GM18519 (cell line): ENCODE data around the gene SUDS3.
"Not testable (repeated sequence)": the region's sequence is repeated elsewhere in the genome, so short reads cannot be mapped to it uniquely, and the experiment has no call there.

ENCODE experiments used
- ATAC-seq: cut with Tn5 transposase; IDR thresholded peaks from one replicate; pipeline ENCODE4 v1.9.1; 2021; ENCODE audit warnings: mild to moderate bottlenecking, moderate library complexity; ENCODE audit not compliant: unreplicated experiment, low FRiP score

The SUDS3 gene, protein sequence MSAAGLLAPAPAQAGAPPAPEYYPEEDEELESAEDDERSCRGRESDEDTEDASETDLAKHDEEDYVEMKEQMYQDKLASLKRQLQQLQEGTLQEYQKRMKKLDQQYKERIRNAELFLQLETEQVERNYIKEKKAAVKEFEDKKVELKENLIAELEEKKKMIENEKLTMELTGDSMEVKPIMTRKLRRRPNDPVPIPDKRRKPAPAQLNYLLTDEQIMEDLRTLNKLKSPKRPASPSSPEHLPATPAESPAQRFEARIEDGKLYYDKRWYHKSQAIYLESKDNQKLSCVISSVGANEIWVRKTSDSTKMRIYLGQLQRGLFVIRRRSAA

DNA sequence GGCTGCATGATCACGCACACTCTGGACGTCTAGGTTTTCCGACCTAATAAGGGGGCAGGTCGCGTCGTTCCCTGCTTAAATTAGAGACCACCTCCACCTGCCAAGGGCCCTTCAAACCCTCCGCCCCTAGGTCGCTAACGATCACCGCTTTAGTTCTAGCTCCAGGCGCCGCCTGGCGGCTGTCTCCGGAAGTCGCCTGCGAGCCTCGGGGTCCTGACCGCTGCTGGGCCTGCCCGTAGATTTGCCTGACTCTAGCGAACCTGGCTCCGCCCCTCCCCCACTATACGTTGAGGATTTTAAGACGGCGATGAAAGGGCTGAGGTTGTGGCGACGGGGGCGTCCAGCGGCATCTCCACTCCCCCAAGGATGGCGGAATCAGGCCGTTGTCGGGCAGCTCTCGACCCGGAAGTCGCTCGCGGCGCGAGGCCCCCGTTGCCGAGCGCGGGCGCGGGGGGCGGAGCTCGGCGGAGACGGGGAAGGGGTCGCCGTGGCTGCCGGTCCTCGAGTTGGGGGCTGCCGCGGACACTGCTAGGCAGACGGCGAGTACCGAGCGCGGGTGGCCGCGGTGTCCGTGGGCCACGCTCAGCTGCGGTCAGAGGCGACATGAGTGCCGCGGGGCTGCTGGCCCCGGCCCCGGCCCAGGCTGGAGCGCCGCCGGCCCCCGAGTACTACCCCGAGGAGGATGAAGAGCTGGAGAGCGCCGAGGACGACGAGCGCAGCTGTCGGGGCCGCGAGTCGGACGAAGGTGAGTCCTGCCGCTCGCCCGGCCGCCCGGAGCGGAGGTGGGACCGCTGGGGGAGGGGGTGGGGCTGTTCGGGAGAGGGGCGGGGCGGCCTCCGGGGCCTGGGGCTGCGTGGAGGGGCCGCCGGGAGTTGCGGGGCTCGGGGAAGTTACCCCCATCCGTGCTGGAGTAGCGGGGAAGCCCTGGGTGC lies at the start of gene SUDS3:
Gene SUDS3 (plus strand): TSS at position 467 of the 932 bp plus-strand sequence. CDS start 137 bp downstream, at position 604.
- no peak for ATAC-seq

DNA sequence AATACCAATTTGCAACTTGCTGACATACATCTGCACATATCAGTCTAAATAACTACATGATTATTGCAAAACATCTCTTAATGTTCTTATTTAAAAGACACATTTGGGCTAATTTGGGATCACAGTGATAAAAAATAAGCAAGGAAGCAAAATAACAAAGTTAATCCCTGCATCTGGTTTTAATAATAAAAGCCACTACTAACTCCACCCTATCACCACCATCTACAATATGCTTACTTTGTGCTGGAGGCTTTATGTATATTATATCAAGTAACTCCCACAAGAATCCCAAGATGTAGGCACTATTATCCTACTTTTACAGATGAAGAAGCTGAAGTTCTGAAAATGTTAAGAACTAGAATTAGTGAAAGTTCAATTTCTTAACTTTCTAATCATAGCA lies 49.4 kb upstream of the SUDS3 start:
- ATAC-seq: no peak

DNA sequence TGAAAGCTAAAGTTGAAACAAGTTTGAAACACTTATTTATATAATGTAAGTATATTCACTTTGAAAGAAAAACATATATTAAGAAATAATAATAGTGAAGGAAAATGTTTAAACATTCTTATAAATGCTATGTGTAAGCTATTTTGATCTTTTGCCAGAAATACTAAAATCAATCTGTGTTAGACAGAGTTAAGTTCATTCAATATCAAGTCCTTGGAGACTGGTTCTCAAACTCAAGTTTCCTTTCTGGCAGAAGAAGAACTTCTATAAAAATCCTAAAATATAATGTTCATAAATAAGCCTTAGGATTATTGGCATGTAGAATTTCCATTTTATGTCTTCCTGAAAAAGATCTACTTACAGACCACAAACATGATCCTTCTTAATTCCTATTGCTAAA lies 49.0 kb upstream of the SUDS3 start:
- ATAC-seq: no peak

DNA sequence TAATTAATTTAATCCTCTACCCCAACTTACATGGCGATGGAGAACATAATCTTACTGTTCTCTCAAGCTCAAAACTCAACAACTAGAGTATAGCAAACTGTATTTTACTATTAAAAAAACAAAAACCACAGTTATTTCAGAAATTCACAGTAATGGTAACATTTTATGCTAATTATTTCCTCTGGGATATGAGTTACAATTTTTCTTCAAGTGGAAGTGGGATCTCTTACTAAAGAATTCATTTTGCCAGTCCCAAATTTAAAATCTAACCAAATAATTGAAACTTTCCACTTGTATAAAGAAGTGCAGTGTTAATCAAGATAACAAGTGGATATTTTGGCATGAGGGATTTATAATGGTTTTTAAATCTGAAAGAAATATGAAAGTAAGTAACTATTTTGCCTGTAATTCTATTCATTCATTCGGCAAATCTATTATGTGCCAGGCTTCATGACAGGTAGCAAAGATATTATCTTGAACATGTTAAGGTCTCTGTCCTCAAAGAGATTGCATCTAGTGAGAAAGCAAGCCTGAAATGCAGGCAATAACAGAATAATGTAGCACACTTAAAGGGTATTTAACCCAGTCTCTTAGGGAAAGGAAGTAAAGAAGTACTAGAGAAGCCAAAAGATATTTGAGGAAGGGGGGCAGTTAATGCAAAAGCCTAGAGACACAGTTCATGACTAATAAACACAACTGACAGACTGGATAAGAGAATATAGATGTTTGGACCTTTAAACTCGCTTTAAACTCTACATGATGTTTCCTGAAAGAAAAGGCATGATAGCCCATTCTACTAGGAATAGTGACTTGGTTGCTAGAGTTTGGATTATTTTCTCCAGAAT lies 47.6 kb upstream of the SUDS3 start:
- ATAC-seq: no peak

DNA sequence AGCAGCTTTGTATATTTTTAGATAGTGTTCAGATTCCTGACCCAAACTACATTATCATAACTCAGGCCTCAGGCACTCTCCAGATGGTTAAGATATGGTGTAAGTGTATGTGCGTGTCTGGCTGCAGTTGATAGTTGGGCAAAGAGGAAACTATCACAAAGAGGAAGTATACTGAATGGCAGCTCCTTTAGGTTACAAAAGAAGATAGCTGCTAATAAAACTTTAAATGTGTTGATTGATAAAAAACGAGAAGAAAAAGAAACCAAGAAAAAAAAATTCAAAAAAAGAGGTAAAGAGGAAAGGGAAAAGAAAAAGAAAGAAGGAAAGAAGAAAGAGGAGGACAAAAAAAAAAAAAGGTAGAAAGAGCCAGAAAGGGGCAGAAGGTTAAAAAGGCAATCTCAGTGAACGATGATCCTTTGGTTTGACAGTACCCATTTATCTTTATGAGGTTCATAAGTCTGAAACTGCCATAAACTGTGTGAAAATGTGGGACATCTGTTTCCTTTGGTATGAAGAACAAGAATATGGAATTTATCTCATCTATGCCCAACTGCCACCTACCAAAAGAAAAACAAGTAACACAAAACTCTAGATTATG lies 45.8 kb upstream of the SUDS3 start:
- peak; percentile 74 for ATAC-seq

DNA sequence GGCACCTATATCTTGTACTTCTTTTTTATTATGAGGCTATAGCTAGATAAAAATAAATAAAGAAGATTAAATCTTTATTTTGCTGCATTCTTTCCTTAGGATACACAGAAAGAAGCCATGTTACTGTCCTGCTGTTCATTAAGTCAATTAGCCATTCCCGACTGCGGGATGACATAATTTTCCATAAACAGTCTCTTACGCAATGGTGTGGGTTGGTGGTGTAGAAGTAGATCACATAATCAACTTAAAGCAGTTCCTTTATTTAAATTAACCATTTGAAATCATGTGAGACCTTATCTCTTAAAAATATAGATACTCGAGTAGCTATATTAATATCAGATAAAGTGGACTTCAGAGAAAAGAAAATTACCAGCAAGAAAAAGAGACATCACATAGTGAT lies 43.8 kb upstream of the SUDS3 start:
- ATAC-seq: no peak

DNA sequence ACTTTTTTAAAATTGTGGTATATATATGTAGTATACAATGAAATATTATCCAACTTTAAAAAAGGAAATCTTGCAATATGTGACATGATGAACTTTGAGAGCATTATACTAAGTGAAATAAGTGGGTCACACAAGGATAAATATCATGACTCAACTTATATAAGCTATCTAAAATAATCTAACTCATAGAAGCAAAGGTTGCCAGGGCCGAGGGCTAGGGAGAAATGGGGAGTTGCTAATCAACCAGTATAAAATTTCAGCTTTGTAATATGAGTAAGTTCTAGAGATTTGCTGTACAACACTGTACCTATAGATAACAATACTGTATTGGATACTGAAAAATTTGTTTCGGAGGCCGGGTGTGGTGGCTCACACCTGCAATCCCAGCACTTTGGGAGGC lies 42.1 kb upstream of the SUDS3 start:
- ATAC-seq: no peak

DNA sequence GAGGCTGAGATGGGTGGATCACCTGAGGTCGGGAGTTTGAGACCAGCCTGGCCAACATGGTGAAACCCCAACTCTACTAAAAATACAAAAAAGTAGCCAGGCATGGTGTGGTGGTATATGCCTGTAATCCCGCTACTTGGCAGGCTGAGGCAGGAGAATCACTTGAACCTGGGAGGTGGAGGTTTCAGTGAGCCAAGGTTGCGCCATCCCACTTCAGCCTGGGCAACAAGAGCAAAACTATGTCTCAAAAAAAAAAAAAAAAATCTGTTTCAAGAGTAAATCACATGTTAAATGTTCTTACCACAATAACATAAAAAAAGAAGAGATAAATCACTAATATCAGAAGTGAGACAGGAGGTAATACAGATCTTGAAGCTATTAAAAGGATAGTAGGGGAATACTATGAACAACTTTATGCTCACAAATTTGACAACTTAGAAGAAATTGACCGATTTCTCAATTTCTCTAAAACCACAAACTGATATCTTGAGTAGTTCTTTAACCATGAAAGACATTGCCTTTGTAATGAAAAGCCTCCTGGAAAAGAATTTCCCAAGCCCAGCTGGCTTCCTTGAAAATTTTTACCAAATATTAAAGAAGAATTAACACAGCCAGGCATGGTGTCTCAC lies 41.3 kb upstream of the SUDS3 start:
- no peak for ATAC-seq

DNA sequence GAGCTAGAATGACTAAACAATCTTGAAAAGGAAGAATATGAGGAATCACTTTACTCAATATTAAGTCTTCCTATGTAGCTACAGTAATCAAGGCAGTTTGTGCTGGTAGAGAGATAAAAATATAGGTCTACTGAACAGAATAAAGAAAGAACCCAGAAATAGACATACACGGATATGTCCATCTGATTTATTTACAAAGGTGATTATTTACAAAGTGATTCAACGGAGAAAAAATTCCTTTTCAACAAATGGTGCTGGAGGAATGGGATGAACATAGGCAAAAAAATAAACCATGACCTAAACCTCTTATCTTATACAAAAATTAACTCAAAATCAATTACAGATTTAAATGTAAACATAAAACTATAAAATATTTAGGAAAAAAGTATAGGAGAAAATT lies 40.2 kb upstream of the SUDS3 start:
- ATAC-seq: no peak

DNA sequence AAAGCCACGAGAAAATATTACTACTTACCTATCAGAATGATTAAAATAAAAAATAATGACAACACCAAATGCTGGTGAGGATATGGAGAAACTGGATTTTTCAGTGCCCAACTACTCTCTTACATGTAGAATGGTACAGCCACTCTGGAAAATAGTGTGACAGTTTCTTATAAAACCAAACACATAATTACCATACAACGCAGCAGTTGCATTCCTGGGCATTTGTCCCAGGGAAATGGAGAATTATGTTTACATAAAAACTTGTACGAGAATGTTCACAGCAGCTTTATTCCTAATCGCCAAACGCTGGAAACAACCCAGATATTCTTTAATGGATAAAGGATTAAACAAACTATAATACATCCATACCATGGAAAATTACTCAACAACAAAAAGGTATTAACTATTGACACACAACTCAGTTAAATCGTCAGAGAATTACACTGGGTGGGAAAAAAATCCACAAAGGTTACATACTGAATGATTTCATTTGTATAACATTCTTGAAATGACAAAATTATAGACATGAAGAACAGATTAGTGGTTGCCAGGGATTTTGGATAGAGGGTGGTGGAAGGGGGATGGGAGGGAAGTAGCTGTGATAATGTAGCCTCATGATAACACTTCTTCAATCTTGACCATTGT lies 39.0 kb upstream of the SUDS3 start:
- ATAC-seq: no peak

DNA sequence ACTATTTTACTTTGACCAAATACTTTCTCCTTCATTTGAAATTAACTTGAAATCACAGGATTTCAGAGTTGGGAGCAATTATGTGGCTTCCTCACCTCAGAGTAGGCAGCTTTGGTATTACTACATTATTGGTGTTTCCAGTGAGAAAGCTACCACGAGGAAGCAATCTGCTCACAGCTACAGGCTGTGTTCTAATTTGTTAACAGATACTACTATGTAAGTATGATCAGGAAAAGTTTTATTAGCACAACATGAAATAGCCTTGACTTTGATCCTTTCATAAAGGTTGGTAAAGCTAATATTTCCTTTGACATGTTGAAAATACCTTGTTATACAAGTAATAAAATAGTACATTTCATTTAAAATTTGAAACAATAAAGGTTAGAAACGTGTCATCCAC lies 34.3 kb upstream of the SUDS3 start:
- no peak for ATAC-seq

DNA sequence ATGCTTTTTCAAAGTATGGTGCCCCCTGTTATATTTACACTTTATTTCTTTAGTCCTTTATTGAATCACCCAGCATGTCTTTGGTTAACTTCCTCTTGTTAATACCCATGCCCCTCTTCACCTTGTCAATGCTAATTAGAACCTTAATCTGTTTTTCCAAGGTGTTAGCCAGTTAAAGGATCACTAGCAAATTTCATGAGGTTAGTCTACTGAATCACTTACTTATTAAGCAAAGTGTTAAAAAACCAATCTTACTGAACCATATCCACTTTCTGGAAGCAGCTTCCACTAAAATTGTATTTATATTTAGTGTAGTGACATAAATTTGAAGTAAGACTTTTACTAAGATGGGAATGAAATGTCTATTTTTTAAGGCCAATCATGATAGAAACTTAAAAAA lies 31.5 kb upstream of the SUDS3 start:
- no peak for ATAC-seq

DNA sequence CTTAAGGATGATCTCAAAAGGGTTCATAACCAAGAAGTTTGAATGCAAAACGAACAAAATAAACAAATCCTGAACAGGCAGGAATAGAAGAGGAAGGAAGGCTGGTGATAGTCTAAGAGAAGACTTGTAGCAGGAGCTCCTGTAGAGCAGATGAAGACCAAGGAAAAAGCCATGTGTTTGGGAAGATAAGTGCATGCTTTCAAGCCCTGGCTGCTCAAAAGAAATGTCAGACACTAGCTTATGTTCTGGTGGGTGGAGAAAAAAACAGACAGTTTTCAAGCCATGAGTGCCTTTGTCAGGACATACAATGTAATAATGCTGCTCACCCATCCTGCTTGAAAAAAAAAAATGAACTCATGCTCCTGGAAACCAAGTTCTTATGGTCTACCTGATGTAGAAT lies 31.0 kb upstream of the SUDS3 start:
- no peak for ATAC-seq

DNA sequence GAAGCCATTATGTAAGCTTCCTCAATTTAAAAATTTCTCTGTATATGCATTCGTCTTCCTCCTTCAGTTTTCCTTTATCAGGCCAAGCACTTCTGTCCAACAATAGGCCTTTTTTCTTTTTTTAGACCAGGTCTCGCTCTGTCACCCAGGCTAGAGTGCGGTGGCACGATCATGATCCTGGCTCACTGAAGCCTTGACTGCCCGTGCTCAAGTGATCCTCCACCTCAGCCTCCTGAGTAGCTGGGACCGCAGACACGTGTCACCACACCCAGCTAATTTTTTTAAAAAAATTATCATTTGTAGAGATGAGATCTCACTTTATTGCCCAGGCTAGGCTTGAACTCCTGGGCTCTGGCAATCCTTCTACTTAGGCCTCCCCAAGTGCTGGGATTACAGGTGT lies 29.5 kb upstream of the SUDS3 start:
- no peak for ATAC-seq

DNA sequence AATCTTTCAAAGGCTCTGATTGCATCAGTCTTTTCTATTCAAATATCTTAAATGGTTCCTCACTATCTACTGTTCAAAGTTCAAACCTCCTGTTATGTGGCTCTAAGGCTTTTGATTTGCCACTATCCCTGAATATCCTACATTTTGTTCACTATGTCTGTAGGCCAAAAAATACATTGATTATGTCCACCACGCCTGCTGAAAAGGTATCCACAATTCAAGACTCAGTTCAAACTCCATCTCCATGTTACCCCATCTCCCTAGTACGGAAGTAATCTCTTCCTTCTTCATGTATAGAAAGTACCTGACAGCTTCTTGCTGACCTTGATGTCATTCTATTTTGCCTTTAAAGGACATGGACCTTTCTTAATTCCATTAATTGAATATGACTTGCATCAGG lies 28.4 kb upstream of the SUDS3 start:
- no peak for ATAC-seq

DNA sequence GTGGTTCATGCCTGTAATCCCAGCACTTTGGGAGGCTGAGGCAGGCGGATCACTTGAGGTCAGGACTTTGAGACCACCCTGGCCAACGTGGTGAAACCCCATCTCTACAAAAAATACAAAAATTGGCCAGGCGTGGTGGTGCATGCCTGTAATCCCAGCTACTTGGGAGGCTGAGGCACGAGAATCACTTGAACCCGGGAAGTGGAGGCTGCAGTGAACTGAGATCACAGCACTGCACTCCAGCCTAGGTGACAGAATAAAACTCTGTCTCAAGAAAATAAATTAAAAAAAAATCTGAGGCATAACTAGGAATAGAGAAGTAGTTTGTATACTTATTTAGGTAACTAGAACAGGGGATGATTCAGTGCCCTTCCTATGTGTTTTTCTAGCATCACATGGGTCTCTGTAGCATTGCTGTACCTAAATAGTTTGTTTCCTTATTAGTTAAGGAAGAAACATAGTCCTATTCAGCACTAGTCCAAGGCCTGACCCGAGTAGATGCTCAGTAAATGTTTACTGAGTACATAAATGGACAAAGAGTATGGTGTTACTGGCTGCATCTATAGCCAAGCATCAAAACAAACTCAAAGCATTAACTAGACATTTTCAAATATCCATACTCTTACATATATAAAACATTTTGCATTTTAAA lies 25.3 kb upstream of the SUDS3 start:
- no peak for ATAC-seq

DNA sequence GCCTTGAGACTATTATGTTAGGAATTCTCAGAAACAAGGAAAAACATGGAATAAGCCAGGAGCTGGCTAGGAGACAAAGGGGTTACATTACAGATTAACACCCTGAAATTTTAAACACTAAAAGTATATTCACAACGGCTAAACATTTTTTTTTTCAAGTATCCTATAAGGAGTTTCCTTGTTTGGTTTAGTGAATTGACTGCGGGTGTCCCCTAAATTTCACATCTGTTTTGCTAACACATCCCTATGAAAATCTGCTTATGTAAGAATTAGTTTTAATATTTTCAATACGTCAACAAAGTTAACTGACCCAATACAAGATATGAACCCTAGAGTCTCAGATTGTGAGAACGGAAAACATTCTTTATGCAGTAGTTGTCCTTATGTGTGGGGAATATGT lies 22.6 kb upstream of the SUDS3 start:
- ATAC-seq: no peak

DNA sequence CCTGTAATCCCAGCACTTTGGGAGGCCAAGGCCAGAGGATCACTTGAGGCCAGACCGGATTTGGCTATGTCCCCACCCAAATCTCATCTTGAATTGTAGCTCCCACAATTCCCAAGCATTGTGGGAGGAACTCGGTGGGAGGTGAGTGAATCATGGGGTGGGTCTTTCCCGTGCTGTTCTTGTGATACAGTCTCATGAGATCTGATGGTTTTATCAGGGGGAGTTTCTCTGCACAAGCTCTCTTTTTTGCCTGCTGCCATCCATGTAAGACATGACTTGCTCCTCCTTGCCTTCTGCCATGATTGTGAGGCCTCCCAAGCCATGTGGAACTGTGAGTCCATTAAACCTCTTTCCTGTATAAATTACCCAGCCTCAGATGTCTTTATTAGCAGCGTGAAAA lies 21.9 kb upstream of the SUDS3 start:
- not testable (repeated sequence) for ATAC-seq

DNA sequence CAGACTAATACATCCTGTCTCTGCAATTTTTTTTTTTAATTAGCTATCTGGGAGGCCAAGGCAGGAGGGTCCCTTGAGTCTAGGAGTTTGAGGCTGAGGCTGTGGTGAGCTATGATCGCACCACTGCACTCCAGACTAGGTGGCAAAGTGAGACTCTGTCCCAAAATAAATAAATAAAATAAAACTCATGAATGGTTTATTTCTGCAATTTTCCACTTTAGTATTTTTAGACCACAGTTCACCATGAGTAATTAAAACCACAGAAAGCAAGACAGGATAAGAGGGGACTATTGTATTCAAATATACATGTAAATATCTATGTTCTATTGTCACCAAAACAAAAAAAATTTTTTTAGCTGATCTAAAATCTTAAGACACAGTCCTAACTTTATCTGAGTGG lies 21.5 kb upstream of the SUDS3 start:
- ATAC-seq: no peak
